ENCODE data around the gene TSR2.
"Not testable (repeated sequence)": the region's sequence is repeated elsewhere in the genome, so short reads cannot be mapped to it uniquely, and the experiment has no call there.

Gene TSR2

GRCh38 chrX:54484666-54485065 lies 44.5 kb downstream of the TSR2 start:
- Histone ChIP-seq H3F3A (ENCODE audit: low read depth) (no peaks in the 10 kb centered on the region), H3K79me2 (ENCODE audit: insufficient read depth, low read length) (no peaks in the 10 kb centered on the region), H2AFZ (ENCODE audit: low read length) (no peak overlapping the region), H3K4me3 (ENCODE audit: low read length, poor library complexity, severe bottlenecking) (no peak overlapping the region), H4K20me1 (ENCODE audit: insufficient read depth, low read length, poor library complexity, severe bottlenecking) (no peaks in the 10 kb centered on the region), H3K4me1 (ENCODE audit: insufficient read depth, low read length, poor library complexity, severe bottlenecking) (no peaks in the 10 kb centered on the region), H3K9me3 (ENCODE audit: insufficient read depth, low read depth, low read length) (no peaks in the 10 kb centered on the region), H3K9me2 (replicated peaks; ENCODE audit: low read depth, low read length) (no peaks in the 10 kb centered on the region), H3K27me3 (ENCODE audit: insufficient read depth, low read length, poor library complexity, severe bottlenecking) (no peaks in the 10 kb centered on the region), H3K9ac (ENCODE audit: low read depth, low read length, poor library complexity, severe bottlenecking) (no peak overlapping the region), H3K4me2 (ENCODE audit: low read depth, low read length, poor library complexity, severe bottlenecking) (no peak overlapping the region), H3K36me3 (ENCODE audit: insufficient read depth, low read length) (no peaks in the 10 kb centered on the region)
- TF ChIP-seq EZH2phosphoT487 (IDR thresholded peaks at IDR 0.05; ENCODE audit: borderline replicate concordance), result no peak
- no peak for TF ChIP-seq CTCF (conservative IDR thresholded peaks at IDR 0.05; ENCODE audit: low read length)

- not testable (repeated sequence) for H3K4me2 ChIP-seq (ENCODE audit: low read depth, low read length, poor library complexity, severe bottlenecking); H3K9me2 ChIP-seq (replicated peaks; ENCODE audit: low read depth, low read length); H4K20me1 ChIP-seq (ENCODE audit: insufficient read depth, low read length, poor library complexity, severe bottlenecking); H3F3A ChIP-seq (ENCODE audit: low read depth); H3K79me2 ChIP-seq (ENCODE audit: insufficient read depth, low read length); H3K27me3 ChIP-seq (ENCODE audit: insufficient read depth, low read length, poor library complexity, severe bottlenecking); H2AFZ ChIP-seq (ENCODE audit: low read length); H3K9ac ChIP-seq (ENCODE audit: low read depth, low read length, poor library complexity, severe bottlenecking); H3K4me1 ChIP-seq (ENCODE audit: insufficient read depth, low read length, poor library complexity, severe bottlenecking); H3K4me3 ChIP-seq (ENCODE audit: low read length, poor library complexity, severe bottlenecking); H3K36me3 ChIP-seq (ENCODE audit: insufficient read depth, low read length); H3K9me3 ChIP-seq (ENCODE audit: insufficient read depth, low read depth, low read length)
Observed at GRCh38 chrX:54489819-54490218, 49.6 kb downstream of the TSR2 start.

- H3K36me3 ChIP-seq (ENCODE audit: insufficient read depth, low read length), result no peaks in the 10 kb centered on the region
- no peaks in the 10 kb centered on the region for H3K9me3 ChIP-seq (ENCODE audit: insufficient read depth, low read depth, low read length)
- no peaks in the 10 kb centered on the region for H3F3A ChIP-seq (ENCODE audit: low read depth)
- H4K20me1 ChIP-seq (ENCODE audit: insufficient read depth, low read length, poor library complexity, severe bottlenecking), result no peaks in the 10 kb centered on the region
- no peak for TF ChIP-seq EZH2phosphoT487 (IDR thresholded peaks at IDR 0.05; ENCODE audit: borderline replicate concordance)
- no peak for TF ChIP-seq CTCF (conservative IDR thresholded peaks at IDR 0.05; ENCODE audit: low read length)
- no peaks in the 10 kb centered on the region for H3K79me2 ChIP-seq (ENCODE audit: insufficient read depth, low read length)
- no peaks in the 10 kb centered on the region for H3K9me2 ChIP-seq (replicated peaks; ENCODE audit: low read depth, low read length)
- H2AFZ ChIP-seq (ENCODE audit: low read length), result no peak overlapping the region
- H3K4me2 ChIP-seq (ENCODE audit: low read depth, low read length, poor library complexity, severe bottlenecking), result no peak overlapping the region
- no peak overlapping the region for H3K4me3 ChIP-seq (ENCODE audit: low read length, poor library complexity, severe bottlenecking)
- H3K27me3 ChIP-seq (ENCODE audit: insufficient read depth, low read length, poor library complexity, severe bottlenecking), result peaks cover 8% of the 10 kb centered on the region
- no peaks in the 10 kb centered on the region for H3K4me1 ChIP-seq (ENCODE audit: insufficient read depth, low read length, poor library complexity, severe bottlenecking)
- H3K9ac ChIP-seq (ENCODE audit: low read depth, low read length, poor library complexity, severe bottlenecking), result no peak overlapping the region
Observed at GRCh38 chrX:54492340-54492739, 52.1 kb downstream of the TSR2 start.

- no peak for TF ChIP-seq EZH2phosphoT487 (IDR thresholded peaks at IDR 0.05; ENCODE audit: borderline replicate concordance)
- no peak for TF ChIP-seq CTCF (conservative IDR thresholded peaks at IDR 0.05; ENCODE audit: low read length)
- Histone ChIP-seq H3K27me3 (ENCODE audit: insufficient read depth, low read length, poor library complexity, severe bottlenecking) (peaks cover 8% of the 10 kb centered on the region), H3K36me3 (ENCODE audit: insufficient read depth, low read length) (no peaks in the 10 kb centered on the region), H3K9me2 (replicated peaks; ENCODE audit: low read depth, low read length) (no peaks in the 10 kb centered on the region), H3K79me2 (ENCODE audit: insufficient read depth, low read length) (no peaks in the 10 kb centered on the region), H3K4me3 (ENCODE audit: low read length, poor library complexity, severe bottlenecking) (no peak overlapping the region), H3K4me1 (ENCODE audit: insufficient read depth, low read length, poor library complexity, severe bottlenecking) (no peaks in the 10 kb centered on the region), H3K4me2 (ENCODE audit: low read depth, low read length, poor library complexity, severe bottlenecking) (no peak overlapping the region), H3K9ac (ENCODE audit: low read depth, low read length, poor library complexity, severe bottlenecking) (no peak overlapping the region), H2AFZ (ENCODE audit: low read length) (no peak overlapping the region), H4K20me1 (ENCODE audit: insufficient read depth, low read length, poor library complexity, severe bottlenecking) (no peaks in the 10 kb centered on the region), H3K9me3 (ENCODE audit: insufficient read depth, low read depth, low read length) (no peaks in the 10 kb centered on the region), H3F3A (ENCODE audit: low read depth) (no peaks in the 10 kb centered on the region)
Observed at GRCh38 chrX:54494166-54494988, 54.2 kb downstream of the TSR2 start.

Measured in Loucy (cell line).